Lower leg skin (tissue), 3 donors: ENCODE results near the gene TMEM145.

ENCODE experiments used
- POLR2A ChIP-seq, 2 donors: fragments of 450-650 bp; IDR thresholded peaks; one replicate each; pipeline ENCODE4 v1.6.1; 2016 to 2017; ENCODE audit warnings: antibody characterized with exemption in 2 of 2, mild to moderate bottlenecking in 1 of 2, moderate library complexity in 1 of 2
- TF ChIP-seq, protein P1 (sequence below), 3 donors: fragments of 450-650 bp; IDR thresholded peaks; one replicate each; pipeline ENCODE4 v1.5.1; 2016; ENCODE audit warnings: antibody characterized with exemption in 3 of 3, mild to moderate bottlenecking in 3 of 3, moderate library complexity in 2 of 3

DNA sequence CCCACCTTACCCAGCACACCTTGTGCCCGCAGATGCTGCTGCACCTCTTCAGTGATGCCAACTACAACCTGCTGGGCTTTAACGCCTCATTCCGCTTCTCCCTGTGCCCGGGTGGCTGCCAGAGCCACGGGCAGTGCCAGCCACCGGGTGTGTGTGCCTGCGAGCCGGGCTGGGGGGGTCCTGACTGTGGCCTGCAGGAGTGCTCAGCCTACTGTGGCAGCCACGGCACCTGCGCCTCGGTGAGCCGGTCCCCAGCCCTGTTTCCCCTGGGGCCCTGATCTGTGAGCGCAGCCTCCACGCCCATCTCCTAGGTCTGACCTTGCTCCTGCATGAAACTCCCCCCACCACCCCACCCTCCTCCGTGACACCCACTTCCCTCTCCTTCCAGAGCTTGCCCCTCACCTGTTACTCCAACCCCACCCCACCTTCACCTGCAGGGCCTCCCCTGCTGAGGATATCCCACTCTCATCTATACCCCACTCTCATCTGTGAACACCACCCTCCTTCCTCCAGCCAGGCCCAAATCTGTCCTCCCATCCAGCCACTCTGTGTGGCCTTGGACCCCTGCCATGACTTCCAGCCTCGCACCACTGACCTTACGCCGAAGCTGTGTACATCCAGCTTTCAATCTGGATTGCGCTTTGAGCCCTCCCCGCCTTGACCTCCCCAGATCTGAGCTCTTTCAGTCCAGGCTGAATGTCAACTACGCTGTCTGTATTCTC lies 21.0 kb downstream of the TMEM145 start:
- TF ChIP-seq, protein P1, sequence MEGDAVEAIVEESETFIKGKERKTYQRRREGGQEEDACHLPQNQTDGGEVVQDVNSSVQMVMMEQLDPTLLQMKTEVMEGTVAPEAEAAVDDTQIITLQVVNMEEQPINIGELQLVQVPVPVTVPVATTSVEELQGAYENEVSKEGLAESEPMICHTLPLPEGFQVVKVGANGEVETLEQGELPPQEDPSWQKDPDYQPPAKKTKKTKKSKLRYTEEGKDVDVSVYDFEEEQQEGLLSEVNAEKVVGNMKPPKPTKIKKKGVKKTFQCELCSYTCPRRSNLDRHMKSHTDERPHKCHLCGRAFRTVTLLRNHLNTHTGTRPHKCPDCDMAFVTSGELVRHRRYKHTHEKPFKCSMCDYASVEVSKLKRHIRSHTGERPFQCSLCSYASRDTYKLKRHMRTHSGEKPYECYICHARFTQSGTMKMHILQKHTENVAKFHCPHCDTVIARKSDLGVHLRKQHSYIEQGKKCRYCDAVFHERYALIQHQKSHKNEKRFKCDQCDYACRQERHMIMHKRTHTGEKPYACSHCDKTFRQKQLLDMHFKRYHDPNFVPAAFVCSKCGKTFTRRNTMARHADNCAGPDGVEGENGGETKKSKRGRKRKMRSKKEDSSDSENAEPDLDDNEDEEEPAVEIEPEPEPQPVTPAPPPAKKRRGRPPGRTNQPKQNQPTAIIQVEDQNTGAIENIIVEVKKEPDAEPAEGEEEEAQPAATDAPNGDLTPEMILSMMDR (IDR thresholded peaks at IDR 0.05), result no peak
- TF ChIP-seq POLR2A (IDR thresholded peaks at IDR 0.05), result no peak
